ENCODE results near the gene KCNG2.

- TF ChIP-seq CTCF (conservative IDR thresholded peaks at IDR 0.05; ENCODE audit: low read depth, low read length) (no peak), FOS (IDR thresholded peaks at IDR 0.05; ENCODE audit: low read depth, low read length) (no peak), RCOR1 (IDR thresholded peaks at IDR 0.05; ENCODE audit: insufficient replicate concordance, low read length) (no peak), POLR2A (IDR thresholded peaks at IDR 0.05; ENCODE audit: low read depth, low read length) (no peak), MXI1 (IDR thresholded peaks at IDR 0.05; ENCODE audit: borderline replicate concordance, low read depth, low read length) (no peak)
These were observed 120.3 kb downstream of the KCNG2 start for GRCh38 chr18:79917853-79918614.

Data from IMR-90 (cell line).